Adrenal gland (tissue), 12 donors: Measurements from ENCODE around the gene CPNE7. TPM values are rescaled to one million over a fixed set of nuclear protein-coding genes. Genes with fewer than 3 reads are reported as not detected.

Experiments used
- DNase-seq, 7 donors: peaks; one replicate each; pipeline ENCODE4 v3.0.0-alpha.2; 2019 to 2020
- H3K27ac ChIP-seq, 5 donors: fragments of 200-600 bp; sonication (generic) in 4 of 5; 1 replicate in 3 of 5; 2 replicates in 2 of 5; pipeline versions ENCODE4 v1.5.1 to v1.8.0; 2016 to 2020; ENCODE audit warnings: mild to moderate bottlenecking in 1 of 5
- H3K27me3 ChIP-seq: fragments of 200-600 bp; 2 replicates; pipeline ENCODE4 v1.8.0; 2021
- H3K36me3 ChIP-seq, 2 donors: fragments of 200-600 bp; replicated peaks in 1 of 2; 1 replicate in 1 of 2; 2 replicates in 1 of 2; pipeline versions ENCODE4 v1.5.1 to v1.8.0; 2018 to 2022
- H3K4me1 ChIP-seq, 2 donors: fragments of 200-600 bp; replicated peaks in 1 of 2; 1 replicate in 1 of 2; 2 replicates in 1 of 2; pipeline versions ENCODE4 v1.5.1 to v1.8.0; 2018 to 2021
- H3K4me3 ChIP-seq, 4 donors: fragments of 200-600 bp; sonication (generic) in 3 of 4; one replicate each; pipeline ENCODE4 v1.5.1; 2016 to 2018
- H3K9me3 ChIP-seq, 3 donors: fragments of 200-600 bp; sonication (generic) in 1 of 3; replicated peaks in 1 of 3; 1 replicate in 2 of 3; 2 replicates in 1 of 3; pipeline versions ENCODE4 v1.5.1 to v1.8.0; 2016 to 2021
- POLR2A ChIP-seq, 2 donors: fragments of 450-650 bp; IDR thresholded peaks; one replicate each; pipeline ENCODE4 v1.6.1; 2017; ENCODE audit warnings: antibody characterized with exemption in 2 of 2, mild to moderate bottlenecking in 2 of 2, moderate library complexity in 1 of 2
- WGBS, 4 donors: extraction: QIAGEN DNeasy Blood & Tissue Kit in 2 of 4; methylation state at CpG; one replicate each; pipeline versions ENCODE4 v1.1.5 to v1.1.7; 2013 to 2017; 5-methylcytosine and 5-hydroxymethylcytosine counted together
- intact Hi-C, 2 donors: fragments of 100-400 bp; cut with DNase I; formaldehyde crosslinking; loops; one replicate each; pipeline versions ENCODE4 v1.14.1 to v1.15.0; 2022 to 2023
- polyA plus RNA-seq, 3 donors: library from polyadenylated mRNA; stranded (reverse); fragments of 200-250 nt in 2 of 3; fragments of 350-450 nt in 1 of 3; fragmentation: Illumina TruSeq in 1 of 3; extraction: RNeasy Lipid Tissue Mini Kit (QIAGEN cat#74804) in 1 of 3; gene quantifications; one replicate each; pipeline ENCODE4 v1.2.3, GENCODE V29; 2013 to 2014
- total RNA-seq, 9 donors: library from RNA; depleted of rRNA in 4 of 9; stranded (reverse); fragments of >200 nt in 4 of 9; fragments of 120-200 nt in 1 of 9; fragmentation: NEBNext Ultra II Directional in 1 of 9; extraction: Animal tissue kit (Norgen Biotek cat#: 25700) in 1 of 9; gene quantifications; one replicate each; pipeline versions ENCODE4 v1.1.0 to v1.2.4, GENCODE V29; 2013 to 2023
- TF ChIP-seq, protein P1 (sequence below), 6 experiments: fragments of 450-650 bp in 4 of 6; fragments of 200-600 bp in 2 of 6; sonication (generic) in 1 of 6; IDR thresholded peaks; 1 replicate in 5 of 6; 2 replicates in 1 of 6; pipeline versions ENCODE4 v1.5.1 to v1.8.0; 2016 to 2021; ENCODE audit warnings: antibody characterized with exemption in 6 of 6, mild to moderate bottlenecking in 2 of 6, moderate library complexity in 1 of 6
- donor health status: healthy with polysubstance abuse.
- donor health status: Bipolar disorder and iron deficiency.
- donor health status: DM: yes; HTN: yes; CAD: no.
- donor health status: DM: no; HTN: no; CAD: no.
- donor health status: DM: no; HTN: no; CAD: no.
- donor health status: DM: yes; HTN: yes; CAD: no.

The CPNE7 gene
- total and polyA plus RNA-seq, 12 donors, result 0.15 to 6.8 (median 0.52) TPM; not detected in 3

DNA sequence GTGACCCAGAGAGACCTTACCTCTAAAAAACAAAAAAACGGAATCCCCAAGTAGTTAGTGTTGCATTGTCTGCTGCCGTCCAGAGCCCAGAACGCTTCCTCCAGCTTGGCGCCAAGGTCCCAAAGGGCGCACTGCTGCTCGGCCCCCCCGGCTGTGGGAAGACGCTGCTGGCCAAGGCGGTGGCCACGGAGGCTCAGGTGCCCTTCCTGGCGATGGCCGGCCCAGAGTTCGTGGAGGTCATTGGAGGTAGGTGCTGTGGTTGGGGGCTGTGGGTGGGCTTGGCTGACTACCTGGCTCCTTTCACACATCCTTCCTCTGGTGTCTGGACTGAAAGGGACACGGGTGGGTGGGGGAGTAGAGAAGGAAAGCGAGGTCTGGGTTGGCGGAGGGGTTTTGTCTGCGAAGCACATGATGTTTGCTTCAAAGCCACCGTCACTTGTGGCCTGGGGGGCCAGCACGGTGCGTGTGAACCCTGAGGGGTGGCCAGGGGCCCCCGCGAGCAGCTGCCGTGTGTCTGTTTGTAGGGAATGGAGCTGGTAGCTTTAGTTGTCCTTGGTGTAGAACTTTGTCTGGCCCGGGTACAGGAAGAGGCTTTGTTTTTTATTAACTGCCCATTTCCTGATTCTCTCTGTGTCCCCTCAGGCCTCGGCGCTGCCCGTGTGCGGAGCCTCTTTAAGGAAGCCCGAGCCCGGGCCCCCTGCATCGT, 43.6 kb upstream of the CPNE7 start:
- Histone ChIP-seq H3K27ac (peak overlapping the region in 1 of 5 donors; percentile 69), H3K27me3 (no peaks in the 10 kb centered on the region), H3K36me3 (peaks cover 0 to 86% of the 10 kb centered on the region in 2 donors), H3K4me3 (no peak overlapping the region), H3K9me3 (no peaks in the 10 kb centered on the region), H3K4me1 (no peaks in the 10 kb centered on the region)
- no peak for TF ChIP-seq POLR2A (IDR thresholded peaks at IDR 0.05)
- TF ChIP-seq, protein P1, sequence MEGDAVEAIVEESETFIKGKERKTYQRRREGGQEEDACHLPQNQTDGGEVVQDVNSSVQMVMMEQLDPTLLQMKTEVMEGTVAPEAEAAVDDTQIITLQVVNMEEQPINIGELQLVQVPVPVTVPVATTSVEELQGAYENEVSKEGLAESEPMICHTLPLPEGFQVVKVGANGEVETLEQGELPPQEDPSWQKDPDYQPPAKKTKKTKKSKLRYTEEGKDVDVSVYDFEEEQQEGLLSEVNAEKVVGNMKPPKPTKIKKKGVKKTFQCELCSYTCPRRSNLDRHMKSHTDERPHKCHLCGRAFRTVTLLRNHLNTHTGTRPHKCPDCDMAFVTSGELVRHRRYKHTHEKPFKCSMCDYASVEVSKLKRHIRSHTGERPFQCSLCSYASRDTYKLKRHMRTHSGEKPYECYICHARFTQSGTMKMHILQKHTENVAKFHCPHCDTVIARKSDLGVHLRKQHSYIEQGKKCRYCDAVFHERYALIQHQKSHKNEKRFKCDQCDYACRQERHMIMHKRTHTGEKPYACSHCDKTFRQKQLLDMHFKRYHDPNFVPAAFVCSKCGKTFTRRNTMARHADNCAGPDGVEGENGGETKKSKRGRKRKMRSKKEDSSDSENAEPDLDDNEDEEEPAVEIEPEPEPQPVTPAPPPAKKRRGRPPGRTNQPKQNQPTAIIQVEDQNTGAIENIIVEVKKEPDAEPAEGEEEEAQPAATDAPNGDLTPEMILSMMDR (IDR thresholded peaks at IDR 0.05), result no peak
- 80 to 89% (median 83%) methylated on average over 16 to 31 of the region's 31 CpGs for WGBS, 4 donors
- intact Hi-C loops, result no loop called here
- DNase-seq, result no peak

DNA sequence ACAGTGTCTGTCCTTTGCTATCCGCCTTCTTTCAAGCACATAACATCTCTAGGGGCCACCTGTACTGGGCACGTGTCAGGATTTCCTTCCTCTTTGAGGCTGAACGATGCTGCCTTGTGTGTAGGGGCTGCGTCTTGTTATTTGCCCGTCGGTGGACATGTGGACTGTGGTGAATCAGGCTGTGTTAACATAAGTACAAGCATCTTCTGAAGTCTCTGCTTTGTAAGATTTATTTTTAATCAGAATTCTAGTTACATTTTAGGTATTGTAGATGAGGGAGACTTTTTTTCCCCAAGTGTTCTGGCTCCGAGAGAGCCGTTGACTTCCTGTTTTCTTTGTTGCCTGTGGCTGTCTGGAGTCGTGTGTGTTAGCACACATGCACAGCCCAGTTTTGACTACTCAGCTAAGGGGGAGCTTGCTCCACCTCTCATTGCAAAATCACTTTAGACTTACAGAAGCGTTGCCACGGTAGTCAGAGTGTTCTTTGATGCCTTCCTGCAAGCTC, 41.3 kb upstream of the CPNE7 start:
- no peaks in the 10 kb centered on the region for H3K27me3 ChIP-seq
- H3K4me1 ChIP-seq, result no peaks in the 10 kb centered on the region
- peaks cover 0 to 87% of the 10 kb centered on the region in 2 donors for H3K36me3 ChIP-seq
- H3K9me3 ChIP-seq, result no peaks in the 10 kb centered on the region
- 55 to 64% (median 62%) methylated on average over 9 to 11 of the region's 11 CpGs for WGBS, 4 donors
- TF ChIP-seq POLR2A (IDR thresholded peaks at IDR 0.05), result no peak
- TF ChIP-seq, protein P1 (IDR thresholded peaks at IDR 0.05), result no peak
- DNase-seq, result peak in 3 of 7 donors; percentile 24 to 49 (median 49)
- intact Hi-C loops, result no loop called here
- H3K27ac ChIP-seq, result peak overlapping the region in 2 of 5 donors; percentile 44 to 59
- no peak overlapping the region for H3K4me3 ChIP-seq

DNA sequence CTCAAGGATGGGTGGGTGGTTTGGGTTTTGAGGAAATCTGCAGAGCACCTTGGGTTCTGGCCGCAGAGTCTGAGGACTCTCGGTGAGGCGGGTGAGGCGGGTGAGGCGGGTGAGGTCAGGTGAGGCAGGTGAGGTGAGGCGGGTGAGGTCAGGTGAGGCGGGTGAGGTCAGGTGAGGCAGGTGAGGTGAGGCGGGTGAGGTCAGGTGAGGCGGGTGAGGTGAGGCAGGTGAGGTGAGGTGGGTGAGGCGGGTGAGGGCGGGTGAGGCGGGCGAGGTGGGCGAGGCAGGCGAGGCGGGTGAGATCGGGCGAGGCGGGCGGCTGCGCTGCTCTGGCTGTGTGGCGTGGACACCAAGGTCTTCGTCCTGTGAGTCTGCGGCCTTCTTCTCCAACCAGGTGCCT, 39.2 kb upstream of the CPNE7 start:
- no peaks in the 10 kb centered on the region for H3K27me3 ChIP-seq
- intact Hi-C loops, result no loop called here
- WGBS, 4 donors, result 94 to 98% (median 97%) methylated on average over 6 to 24 of the region's 24 CpGs
- no peaks in the 10 kb centered on the region for H3K4me1 ChIP-seq
- no peak for DNase-seq
- no peak overlapping the region for H3K4me3 ChIP-seq
- peak overlapping the region in 1 of 5 donors; percentile 10 for H3K27ac ChIP-seq
- TF ChIP-seq, protein P1 (IDR thresholded peaks at IDR 0.05), result no peak
- no peak for TF ChIP-seq POLR2A (IDR thresholded peaks at IDR 0.05)
- no peaks in the 10 kb centered on the region for H3K9me3 ChIP-seq
- peaks cover 0 to 70% of the 10 kb centered on the region in 2 donors for H3K36me3 ChIP-seq

DNA sequence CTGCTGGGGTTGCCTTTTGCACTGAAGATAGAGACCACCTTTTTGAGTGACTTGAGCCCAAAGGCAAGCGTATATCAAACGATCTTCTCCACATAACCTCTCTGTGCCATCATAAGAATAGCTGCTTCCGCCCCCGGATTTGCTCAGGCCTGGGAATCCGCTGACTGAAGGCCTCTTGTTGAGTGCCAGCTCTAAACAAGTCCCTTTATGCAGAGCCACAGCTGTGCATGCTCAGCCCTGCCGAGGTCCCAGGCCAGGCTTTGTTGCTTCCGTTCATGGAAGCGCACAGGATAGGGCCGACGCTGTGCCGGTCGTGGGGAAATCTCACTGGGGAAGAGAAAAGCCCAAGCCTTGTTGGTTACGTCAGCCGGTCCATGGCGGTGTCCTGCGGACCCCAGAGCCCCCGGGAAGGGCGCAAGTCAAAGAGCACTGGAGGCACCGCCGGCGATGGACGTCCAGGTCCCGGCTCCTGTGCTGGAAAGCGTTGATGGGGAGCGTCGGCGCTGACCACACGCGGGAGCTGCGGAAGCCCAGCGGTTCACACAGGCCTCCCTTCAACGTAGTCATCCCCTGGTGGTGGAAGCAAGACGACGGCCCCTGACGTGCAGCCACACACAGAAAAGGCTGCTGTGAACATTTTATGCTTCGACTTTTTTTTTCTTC, 38.5 kb upstream of the CPNE7 start:
- TF ChIP-seq POLR2A (IDR thresholded peaks at IDR 0.05), result no peak
- TF ChIP-seq, protein P1 (IDR thresholded peaks at IDR 0.05), result no peak
- Histone ChIP-seq H3K4me3 (no peak overlapping the region), H3K36me3 (peaks cover 0 to 69% of the 10 kb centered on the region in 2 donors), H3K4me1 (no peaks in the 10 kb centered on the region), H3K27ac (peak overlapping the region in 1 of 5 donors; percentile 10), H3K27me3 (no peaks in the 10 kb centered on the region), H3K9me3 (no peaks in the 10 kb centered on the region)
- intact Hi-C loops, result no loop called here
- 92 to 93% (median 92%) methylated on average over 23 to 36 of the region's 36 CpGs for WGBS, 4 donors
- DNase-seq, result no peak
